ENCODE results near the gene BIRC2.

BIRC2 gene

DNA sequence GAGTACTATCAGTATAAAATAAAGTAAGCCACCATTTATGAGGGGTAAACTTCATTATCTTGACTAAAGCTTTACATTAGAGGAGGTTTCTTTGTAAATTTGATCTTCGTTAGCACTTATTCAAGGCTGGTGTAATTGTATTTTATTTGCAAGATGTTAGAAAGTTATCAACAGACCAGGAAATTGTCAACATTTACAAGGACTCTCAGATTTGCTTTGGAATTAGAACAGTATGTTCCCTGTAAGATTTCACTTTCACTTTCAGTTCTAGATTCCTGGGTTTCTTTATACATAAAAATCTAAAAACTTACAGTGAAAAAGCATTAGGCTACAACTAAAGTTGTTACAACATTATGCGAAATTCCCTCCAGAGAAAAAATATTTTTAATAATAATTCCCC, 34.3 kb upstream of the BIRC2 start:
- H3K36me3 ChIP-seq (ENCODE audit: insufficient read depth, low read length), result no peaks in the 10 kb centered on the region
- H3K27ac ChIP-seq (ENCODE audit: low read depth, low read length), result peak overlapping the region; percentile 82
- H2AFZ ChIP-seq (ENCODE audit: low read length, unreplicated experiment), result peak overlapping the region; percentile 79
- no peaks in the 10 kb centered on the region for H3K27me3 ChIP-seq (ENCODE audit: insufficient read depth, low read length)
- H3K4me3 ChIP-seq (ENCODE audit: low read depth, low read length), result peak overlapping the region; percentile 68
- H3K79me2 ChIP-seq (ENCODE audit: control insufficient read depth, insufficient read depth, low read length, unreplicated experiment), result peaks cover 5% of the 10 kb centered on the region
- H3K4me1 ChIP-seq (ENCODE audit: control insufficient read depth, insufficient read depth, low read length, unreplicated experiment), result peaks cover 21% of the 10 kb centered on the region

DNA sequence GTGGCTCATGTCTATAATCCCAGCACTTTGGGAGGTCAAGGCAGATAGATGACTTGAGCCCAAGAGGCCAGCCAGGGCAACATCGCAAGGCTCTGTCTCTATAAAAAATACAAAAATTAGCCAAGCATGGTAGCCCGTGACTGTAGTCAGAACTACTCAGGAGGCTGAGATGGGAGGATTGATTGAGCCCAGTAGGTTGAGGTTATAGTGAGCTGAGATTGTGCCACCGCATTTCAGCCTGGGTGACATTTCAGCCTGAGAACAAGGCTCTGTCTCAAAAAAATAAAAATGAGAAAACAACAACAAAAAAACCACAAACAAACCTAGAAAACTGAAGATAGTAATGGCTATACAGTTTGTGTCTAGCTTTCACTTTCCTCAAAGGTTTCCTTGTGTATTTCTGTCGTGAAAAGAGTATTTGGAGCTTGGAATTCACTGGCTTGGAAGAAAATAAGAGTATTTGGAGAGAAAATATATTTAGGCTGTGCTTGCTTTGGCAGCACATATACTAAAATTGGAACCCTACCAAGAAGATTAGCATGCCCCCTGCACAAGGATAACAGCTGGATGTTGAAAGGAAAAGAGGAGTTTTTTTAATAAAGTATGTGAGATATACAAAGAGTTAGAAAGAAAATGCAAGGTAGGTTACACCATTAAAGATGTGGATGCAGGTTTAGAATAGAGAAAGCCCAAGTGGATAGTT, 33.6 kb upstream of the BIRC2 start:
- H3K4me3 ChIP-seq (ENCODE audit: low read depth, low read length), result peak overlapping the region; percentile 68
- no peaks in the 10 kb centered on the region for H3K27me3 ChIP-seq (ENCODE audit: insufficient read depth, low read length)
- peak overlapping the region; percentile 79 for H2AFZ ChIP-seq (ENCODE audit: low read length, unreplicated experiment)
- H3K27ac ChIP-seq (ENCODE audit: low read depth, low read length), result peak overlapping the region; percentile 82
- H3K79me2 ChIP-seq (ENCODE audit: control insufficient read depth, insufficient read depth, low read length, unreplicated experiment), result peaks cover 12% of the 10 kb centered on the region
- H3K36me3 ChIP-seq (ENCODE audit: insufficient read depth, low read length), result no peaks in the 10 kb centered on the region
- H3K4me1 ChIP-seq (ENCODE audit: control insufficient read depth, insufficient read depth, low read length, unreplicated experiment), result peaks cover 28% of the 10 kb centered on the region

DNA sequence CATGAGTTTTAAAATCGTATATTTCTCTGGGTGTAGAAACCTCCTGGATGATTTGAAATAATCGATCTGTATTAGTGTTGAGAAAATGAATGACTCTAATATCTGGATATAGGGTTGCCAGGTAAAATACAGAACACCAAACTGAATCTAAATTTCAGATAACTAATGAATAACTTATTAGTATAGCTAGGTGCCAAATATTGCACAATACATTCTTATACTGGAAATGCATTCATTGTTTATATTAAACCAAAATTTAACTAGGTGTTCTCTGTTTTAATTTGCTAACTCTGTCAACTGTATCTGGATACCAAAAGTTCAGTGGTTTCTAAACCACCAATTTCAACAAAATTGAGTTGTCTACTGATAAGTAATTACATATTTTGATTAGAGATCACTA, 32.2 kb upstream of the BIRC2 start:
- H3K79me2 ChIP-seq (ENCODE audit: control insufficient read depth, insufficient read depth, low read length, unreplicated experiment), result peaks cover 21% of the 10 kb centered on the region
- no peak overlapping the region for H2AFZ ChIP-seq (ENCODE audit: low read length, unreplicated experiment)
- no peak overlapping the region for H3K27ac ChIP-seq (ENCODE audit: low read depth, low read length)
- no peaks in the 10 kb centered on the region for H3K36me3 ChIP-seq (ENCODE audit: insufficient read depth, low read length)
- H3K27me3 ChIP-seq (ENCODE audit: insufficient read depth, low read length), result no peaks in the 10 kb centered on the region
- H3K4me3 ChIP-seq (ENCODE audit: low read depth, low read length), result no peak overlapping the region
- H3K4me1 ChIP-seq (ENCODE audit: control insufficient read depth, insufficient read depth, low read length, unreplicated experiment), result peaks cover 40% of the 10 kb centered on the region

DNA sequence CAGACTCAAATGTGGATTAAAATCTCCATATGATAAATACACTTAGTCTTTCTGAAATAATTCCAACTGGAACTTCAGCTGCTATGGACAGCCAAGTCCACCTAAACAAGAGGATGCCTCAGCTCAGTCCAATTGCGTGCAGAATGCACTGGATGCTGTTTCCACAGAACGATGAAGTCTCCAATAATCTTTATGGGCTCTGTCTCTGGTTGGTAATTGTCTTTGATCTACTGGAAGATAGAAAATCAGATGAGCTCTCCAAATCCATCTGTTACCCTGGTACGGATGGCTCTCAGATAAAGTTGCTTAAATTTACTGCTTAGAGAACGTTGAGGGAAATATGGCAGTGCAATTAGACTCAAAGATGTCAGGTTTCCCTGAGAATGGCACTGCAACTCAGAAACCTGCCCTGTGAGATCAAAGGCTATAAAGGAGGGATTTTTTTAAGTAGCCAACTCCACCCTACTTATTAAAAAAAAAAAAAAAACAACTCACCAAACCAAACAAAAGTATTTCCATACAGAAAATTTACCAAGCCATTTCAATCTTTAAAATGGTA, 30.6 kb upstream of the BIRC2 start:
- peaks cover 29% of the 10 kb centered on the region for H3K79me2 ChIP-seq (ENCODE audit: control insufficient read depth, insufficient read depth, low read length, unreplicated experiment)
- no peaks in the 10 kb centered on the region for H3K27me3 ChIP-seq (ENCODE audit: insufficient read depth, low read length)
- peak overlapping the region; percentile 87 for H3K4me3 ChIP-seq (ENCODE audit: low read depth, low read length)
- H3K4me1 ChIP-seq (ENCODE audit: control insufficient read depth, insufficient read depth, low read length, unreplicated experiment), result peaks cover 52% of the 10 kb centered on the region
- H2AFZ ChIP-seq (ENCODE audit: low read length, unreplicated experiment), result peak overlapping the region; percentile 27
- no peaks in the 10 kb centered on the region for H3K36me3 ChIP-seq (ENCODE audit: insufficient read depth, low read length)
- peak overlapping the region; percentile 88 for H3K27ac ChIP-seq (ENCODE audit: low read depth, low read length)

DNA sequence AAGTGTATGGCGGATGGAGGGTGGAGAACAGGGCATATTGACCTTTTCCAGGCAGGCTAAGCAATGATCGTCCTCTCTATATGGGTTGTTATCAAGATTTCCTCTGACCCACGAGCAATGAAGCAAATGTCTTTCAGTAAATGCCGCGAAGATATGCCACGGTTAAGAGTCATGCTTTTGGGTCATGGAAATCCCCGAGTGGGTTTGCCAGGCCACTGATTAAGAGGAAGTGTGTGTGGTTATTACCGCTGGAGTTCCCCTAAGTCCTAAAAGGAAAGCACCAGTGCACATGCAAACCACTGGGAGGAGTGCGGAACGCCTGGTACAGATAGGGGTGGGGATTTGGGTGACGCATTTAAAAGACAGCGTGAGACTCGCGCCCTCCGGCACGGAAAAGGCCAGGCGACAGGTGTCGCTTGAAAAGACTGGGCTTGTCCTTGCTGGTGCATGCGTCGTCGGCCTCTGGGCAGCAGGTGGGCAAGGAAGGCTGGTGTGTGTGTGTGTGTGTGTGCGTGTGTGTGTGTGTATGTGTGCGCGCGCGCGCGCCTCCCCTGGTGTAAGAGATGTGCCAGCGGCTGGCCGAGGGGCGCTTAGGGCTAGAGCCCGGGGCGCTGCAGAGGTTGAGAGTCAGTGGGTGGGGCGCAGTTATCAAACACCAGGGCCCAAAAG, 29.8 kb upstream of the BIRC2 start, which contains the start of gene BIRC3:
Gene BIRC3, plus strand, starts transcription at position 386 of the 669 bp plus-strand sequence. CDS start 7,026 bp downstream, outside the sequence.
- Histone ChIP-seq H3K27ac (ENCODE audit: low read depth, low read length) (peak within 1 kb of the TSS; percentile 88), H3K4me3 (ENCODE audit: low read depth, low read length) (peak within 1 kb of the TSS; percentile 87), H3K4me1 (ENCODE audit: control insufficient read depth, insufficient read depth, low read length, unreplicated experiment) (peaks cover 60% of the 10 kb centered on the region)

DNA sequence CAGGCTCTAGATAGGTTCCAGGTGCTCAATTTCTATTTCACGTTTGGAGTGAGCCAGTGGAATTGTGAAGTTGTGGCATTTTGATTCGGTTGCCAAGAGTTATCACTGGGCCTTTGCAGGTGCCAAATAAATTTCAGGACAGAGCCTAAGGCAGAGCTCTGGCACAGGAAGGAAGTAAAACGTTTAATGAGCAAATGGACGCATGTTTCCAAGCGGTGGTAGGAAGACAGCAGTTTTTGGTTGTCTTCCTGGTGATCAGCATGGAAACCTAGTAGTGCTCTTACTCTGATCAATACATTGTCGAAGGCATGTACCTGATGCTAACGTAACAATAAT, 29.3 kb upstream of the BIRC2 start:
- Histone ChIP-seq H3K79me2 (ENCODE audit: control insufficient read depth, insufficient read depth, low read length, unreplicated experiment) (peaks cover 29% of the 10 kb centered on the region), H3K27me3 (ENCODE audit: insufficient read depth, low read length) (no peaks in the 10 kb centered on the region), H3K4me1 (ENCODE audit: control insufficient read depth, insufficient read depth, low read length, unreplicated experiment) (peaks cover 65% of the 10 kb centered on the region), H3K4me3 (ENCODE audit: low read depth, low read length) (peak overlapping the region; percentile 87), H2AFZ (ENCODE audit: low read length, unreplicated experiment) (peak overlapping the region; percentile 57), H3K36me3 (ENCODE audit: insufficient read depth, low read length) (no peaks in the 10 kb centered on the region), H3K27ac (ENCODE audit: low read depth, low read length) (peak overlapping the region; percentile 88; the same call in 1 of the 2 replicates)

More for the DNA sequence above, 29.8 kb upstream of the BIRC2 start, which contains the start of gene BIRC3:
- Histone ChIP-seq H3K27me3 (ENCODE audit: insufficient read depth, low read length) (no peaks in the 10 kb centered on the region), H3K36me3 (ENCODE audit: insufficient read depth, low read length) (no peaks in the 10 kb centered on the region), H3K79me2 (ENCODE audit: control insufficient read depth, insufficient read depth, low read length, unreplicated experiment) (peaks cover 29% of the 10 kb centered on the region), H2AFZ (ENCODE audit: low read length, unreplicated experiment) (peak within 1 kb of the TSS; percentile 57)

DNA sequence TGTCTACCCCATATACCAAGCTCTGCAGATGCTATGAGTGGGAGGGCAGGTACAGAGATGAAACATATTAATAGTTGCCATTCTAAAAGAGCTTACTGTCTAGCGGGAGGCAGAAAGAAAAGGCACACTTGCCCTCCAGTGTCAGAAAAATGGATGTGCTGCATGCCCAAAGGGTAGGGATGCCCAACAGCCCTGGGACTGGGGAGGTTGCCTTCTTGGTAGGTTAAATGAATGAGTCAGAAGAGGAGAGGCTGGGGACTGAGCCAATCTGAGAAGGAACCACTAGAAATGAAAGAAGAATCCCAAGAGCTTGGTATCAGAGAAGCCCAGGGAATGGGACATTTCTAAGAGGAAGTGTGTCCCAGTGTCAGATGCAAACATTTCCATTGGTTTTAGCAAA, 28.5 kb upstream of the BIRC2 start:
- Histone ChIP-seq H2AFZ (ENCODE audit: low read length, unreplicated experiment) (no peak overlapping the region), H3K27me3 (ENCODE audit: insufficient read depth, low read length) (no peaks in the 10 kb centered on the region), H3K4me3 (ENCODE audit: low read depth, low read length) (peak overlapping the region; percentile 87), H3K27ac (ENCODE audit: low read depth, low read length) (peak overlapping the region; percentile 88; the same call in 1 of the 2 replicates), H3K4me1 (ENCODE audit: control insufficient read depth, insufficient read depth, low read length, unreplicated experiment) (peaks cover 71% of the 10 kb centered on the region), H3K36me3 (ENCODE audit: insufficient read depth, low read length) (no peaks in the 10 kb centered on the region), H3K79me2 (ENCODE audit: control insufficient read depth, insufficient read depth, low read length, unreplicated experiment) (peaks cover 29% of the 10 kb centered on the region)

DNA sequence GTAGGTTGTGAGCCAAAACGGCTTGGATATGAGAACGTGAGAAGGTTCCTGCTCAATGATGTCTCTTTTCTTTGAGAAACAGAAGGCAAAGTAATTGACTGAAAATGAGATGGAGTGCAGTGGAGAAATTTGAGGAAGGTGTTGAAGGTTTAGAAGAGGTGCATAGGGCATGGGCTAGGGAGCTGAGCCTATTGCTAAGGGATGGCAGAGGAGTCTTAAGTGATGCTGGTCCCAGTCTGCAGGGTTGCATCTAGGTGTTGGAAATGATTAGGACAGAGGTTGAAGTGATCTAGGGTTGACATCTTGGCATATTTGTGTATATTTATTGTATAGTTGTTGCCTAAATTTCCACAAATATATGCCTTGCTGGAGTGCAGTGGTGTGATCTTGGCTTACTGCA, 27.5 kb upstream of the BIRC2 start:
- peak overlapping the region; percentile 50 for H3K4me3 ChIP-seq (ENCODE audit: low read depth, low read length)
- peaks cover 29% of the 10 kb centered on the region for H3K79me2 ChIP-seq (ENCODE audit: control insufficient read depth, insufficient read depth, low read length, unreplicated experiment)
- H3K36me3 ChIP-seq (ENCODE audit: insufficient read depth, low read length), result no peaks in the 10 kb centered on the region
- H2AFZ ChIP-seq (ENCODE audit: low read length, unreplicated experiment), result no peak overlapping the region
- H3K27me3 ChIP-seq (ENCODE audit: insufficient read depth, low read length), result no peaks in the 10 kb centered on the region
- H3K4me1 ChIP-seq (ENCODE audit: control insufficient read depth, insufficient read depth, low read length, unreplicated experiment), result peaks cover 71% of the 10 kb centered on the region
- no peak overlapping the region for H3K27ac ChIP-seq (ENCODE audit: low read depth, low read length)

DNA sequence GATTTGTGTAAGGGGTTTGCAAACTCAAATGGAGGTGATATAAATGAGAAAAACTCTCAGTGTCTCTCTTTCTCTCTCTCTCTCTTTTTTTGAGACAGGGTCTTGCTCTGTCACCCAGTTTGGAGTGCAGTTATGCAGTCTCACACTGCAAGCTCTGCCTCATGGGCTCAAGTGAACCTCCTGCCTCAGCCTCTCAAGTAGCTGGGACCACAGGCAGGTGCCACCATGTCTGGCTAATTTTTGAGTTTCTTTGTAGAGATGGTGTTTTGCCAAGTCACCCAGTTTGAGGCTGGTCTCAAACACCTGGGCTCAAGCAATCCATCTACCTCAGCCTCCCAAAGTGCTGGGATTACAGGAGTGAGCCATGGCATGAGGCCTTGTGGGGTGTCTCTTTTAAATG, 26.8 kb upstream of the BIRC2 start:
- Histone ChIP-seq H3K4me3 (ENCODE audit: low read depth, low read length) (peak overlapping the region; percentile 1; the same call in 1 of the 2 replicates), H3K27ac (ENCODE audit: low read depth, low read length) (peak overlapping the region; percentile 16; the same call in 1 of the 2 replicates), H2AFZ (ENCODE audit: low read length, unreplicated experiment) (no peak overlapping the region), H3K4me1 (ENCODE audit: control insufficient read depth, insufficient read depth, low read length, unreplicated experiment) (peaks cover 68% of the 10 kb centered on the region), H3K79me2 (ENCODE audit: control insufficient read depth, insufficient read depth, low read length, unreplicated experiment) (peaks cover 29% of the 10 kb centered on the region), H3K36me3 (ENCODE audit: insufficient read depth, low read length) (peaks cover 2% of the 10 kb centered on the region; the same call in 1 of the 2 replicates), H3K27me3 (ENCODE audit: insufficient read depth, low read length) (no peaks in the 10 kb centered on the region)

DNA sequence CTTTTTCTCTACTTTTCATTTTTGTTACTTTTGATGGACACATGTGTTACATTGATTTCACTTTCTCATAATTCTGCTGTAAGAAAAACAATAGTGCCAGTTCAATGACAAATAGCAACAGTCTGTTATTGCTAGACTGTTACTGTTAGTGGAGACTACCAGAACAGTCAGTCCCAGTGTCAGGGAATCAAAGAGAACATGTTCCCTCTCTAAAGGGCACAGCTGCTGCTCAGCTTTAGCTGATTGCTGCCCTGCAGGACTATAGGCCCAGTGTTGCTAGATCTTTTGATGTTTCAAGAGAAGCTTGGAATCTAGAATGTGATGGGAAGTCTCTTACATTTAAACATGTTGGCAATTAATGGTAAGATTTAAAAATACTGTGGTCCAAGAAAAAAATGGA, 26.3 kb upstream of the BIRC2 start:
- Histone ChIP-seq H3K36me3 (ENCODE audit: insufficient read depth, low read length) (peaks cover 2% of the 10 kb centered on the region; the same call in 1 of the 2 replicates), H3K79me2 (ENCODE audit: control insufficient read depth, insufficient read depth, low read length, unreplicated experiment) (peaks cover 29% of the 10 kb centered on the region), H3K27me3 (ENCODE audit: insufficient read depth, low read length) (no peaks in the 10 kb centered on the region), H3K27ac (ENCODE audit: low read depth, low read length) (peak overlapping the region; percentile 16; the same call in 1 of the 2 replicates), H3K4me1 (ENCODE audit: control insufficient read depth, insufficient read depth, low read length, unreplicated experiment) (peaks cover 68% of the 10 kb centered on the region), H2AFZ (ENCODE audit: low read length, unreplicated experiment) (no peak overlapping the region), H3K4me3 (ENCODE audit: low read depth, low read length) (peak overlapping the region; percentile 32; the same call in 1 of the 2 replicates)

All from ACC112 (cell line).